DND-41 (cell line): ENCODE results near the gene SERGEF.

Experiments
- CTCF ChIP-seq: IDR thresholded peaks from 2 replicates; pipeline ENCODE4 v1.5.1; 2012; ENCODE audit warnings: borderline replicate concordance, low read length, moderate library complexity, mild to moderate bottlenecking; ENCODE audit not compliant: poor library complexity, severe bottlenecking; ENCODE audit errors: extremely low read depth
- EZH2 ChIP-seq: IDR thresholded peaks from 3 replicates; pipeline ENCODE4 v1.6.1; 2012; ENCODE audit warnings: borderline replicate concordance, low read depth, mild to moderate bottlenecking, moderate library complexity, low read length, inconsistent platforms; ENCODE audit not compliant: severe bottlenecking

- TF ChIP-seq CTCF (no peak), EZH2 (no peak)
Observed at GRCh38 chr11:17786824-17787525, 225.9 kb downstream of the SERGEF start.
